Esophagus squamous epithelium (tissue), 4 donors: ENCODE results near the gene RBM23.

Experiments
- POLR2A ChIP-seq, 4 donors: fragments of 450-650 bp; IDR thresholded peaks; one replicate each; pipeline ENCODE4 v1.6.1; 2017; ENCODE audit warnings: antibody characterized with exemption in 4 of 4, mild to moderate bottlenecking in 4 of 4, moderate library complexity in 3 of 4
- TF ChIP-seq, protein P1 (sequence below), 6 experiments: fragments of 450-650 bp in 4 of 6; fragments of 200-600 bp in 2 of 6; sonication (generic) in 2 of 6; IDR thresholded peaks; one replicate each; pipeline ENCODE4 v1.5.1; 2016 to 2019; ENCODE audit warnings: antibody characterized with exemption in 6 of 6, mild to moderate bottlenecking in 4 of 6, moderate library complexity in 4 of 6

DNA sequence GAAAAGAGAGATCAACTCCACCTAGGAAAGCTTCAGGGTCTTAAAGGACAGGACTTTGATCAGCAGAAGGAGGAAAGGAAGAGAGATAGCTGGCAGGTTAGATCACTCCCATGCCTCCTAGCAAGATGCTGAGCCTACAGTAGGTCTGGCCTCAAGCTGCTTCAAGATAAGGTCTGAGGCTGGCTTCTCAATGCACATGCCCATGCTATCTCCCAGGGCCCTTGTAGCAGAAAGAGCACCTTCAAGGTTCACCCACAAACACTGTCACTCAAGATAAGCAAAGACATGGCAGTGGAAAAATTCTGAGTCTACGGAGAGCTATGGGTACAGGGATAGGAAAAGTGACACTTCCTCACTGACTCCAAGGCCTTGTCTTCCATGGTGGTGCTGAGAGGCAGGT, 21.6 kb downstream of the RBM23 start:
- TF ChIP-seq, protein P1, sequence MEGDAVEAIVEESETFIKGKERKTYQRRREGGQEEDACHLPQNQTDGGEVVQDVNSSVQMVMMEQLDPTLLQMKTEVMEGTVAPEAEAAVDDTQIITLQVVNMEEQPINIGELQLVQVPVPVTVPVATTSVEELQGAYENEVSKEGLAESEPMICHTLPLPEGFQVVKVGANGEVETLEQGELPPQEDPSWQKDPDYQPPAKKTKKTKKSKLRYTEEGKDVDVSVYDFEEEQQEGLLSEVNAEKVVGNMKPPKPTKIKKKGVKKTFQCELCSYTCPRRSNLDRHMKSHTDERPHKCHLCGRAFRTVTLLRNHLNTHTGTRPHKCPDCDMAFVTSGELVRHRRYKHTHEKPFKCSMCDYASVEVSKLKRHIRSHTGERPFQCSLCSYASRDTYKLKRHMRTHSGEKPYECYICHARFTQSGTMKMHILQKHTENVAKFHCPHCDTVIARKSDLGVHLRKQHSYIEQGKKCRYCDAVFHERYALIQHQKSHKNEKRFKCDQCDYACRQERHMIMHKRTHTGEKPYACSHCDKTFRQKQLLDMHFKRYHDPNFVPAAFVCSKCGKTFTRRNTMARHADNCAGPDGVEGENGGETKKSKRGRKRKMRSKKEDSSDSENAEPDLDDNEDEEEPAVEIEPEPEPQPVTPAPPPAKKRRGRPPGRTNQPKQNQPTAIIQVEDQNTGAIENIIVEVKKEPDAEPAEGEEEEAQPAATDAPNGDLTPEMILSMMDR (IDR thresholded peaks at IDR 0.05) = no peak
- TF ChIP-seq POLR2A (IDR thresholded peaks at IDR 0.05) = no peak
